ENCODE results near the gene ARHGAP24. TPM values are rescaled to one million over a fixed set of nuclear protein-coding genes. Genes with fewer than 3 reads are reported as not detected.

Gene ARHGAP24
- total RNA-seq, 1 experiment from 2014 or later = 2.1 TPM

- no peak for TF ChIP-seq E2F1 (CRISPR knock-in tag; IDR thresholded peaks at IDR 0.05)
- TF ChIP-seq USF2 (CRISPR knock-in tag; IDR thresholded peaks at IDR 0.05) = no peak
- TF ChIP-seq ZNF317 (CRISPR knock-in tag; IDR thresholded peaks at IDR 0.05; ENCODE audit: borderline replicate concordance, low read depth) = no peak
- no peak for TF ChIP-seq TEAD4 (CRISPR knock-in tag; IDR thresholded peaks at IDR 0.05)
- TF ChIP-seq ZNF423 (CRISPR knock-in tag; IDR thresholded peaks at IDR 0.05) = no peak
Observed at GRCh38 chr4:85824166-85824945, 349.4 kb downstream of the ARHGAP24 start (continued).

GRCh38 chr4:85826060-85826678 is 351.2 kb downstream of the ARHGAP24 start:
- Mint-ChIP-seq H3K36me3 (no peaks in the 10 kb centered on the region), H3K4me3 (peak overlapping the region; percentile 28), H3K9me3 (no peaks in the 10 kb centered on the region), H3K4me1 (peaks cover 64% of the 10 kb centered on the region), H3K27ac (peak overlapping the region; percentile 63), H3K27me3 (ENCODE audit: low read depth) (no peaks in the 10 kb centered on the region)
- DNase-seq (ENCODE audit: low spot score) = peak; percentile 34
- peak; percentile 89 for ATAC-seq
- ChIA-PET POLR2A (no interaction called here), CTCF (interaction anchor here (2.0 kb wide), 1 partner anchor 29 kb away, joined by 17 read pairs; no protein-coding TSS in a partner anchor)
- TF ChIP-seq ZNF317 (CRISPR knock-in tag; IDR thresholded peaks at IDR 0.05; ENCODE audit: borderline replicate concordance, low read depth) (no peak), USF2 (CRISPR knock-in tag; IDR thresholded peaks at IDR 0.05) (peak; percentile 30; the same call in 1 of the 2 replicates), ZBTB43 (CRISPR knock-in tag; IDR thresholded peaks at IDR 0.05) (no peak), MAX (CRISPR knock-in tag; IDR thresholded peaks at IDR 0.05) (peak; percentile 60; the same call in 1 of the 2 replicates), TP53 (CRISPR knock-in tag; IDR thresholded peaks at IDR 0.05) (0 out of 2 replicates have a peak, but pooled peaks have one; percentile 23), GRHL2 (CRISPR knock-in tag; IDR thresholded peaks at IDR 0.05; ENCODE audit: insufficient replicate concordance, severe bottlenecking) (no peak), FOXP4 (CRISPR knock-in tag; IDR thresholded peaks at IDR 0.05) (peak; percentile 50; the same call in 1 of the 2 replicates), ZBTB21 (CRISPR knock-in tag; IDR thresholded peaks at IDR 0.05; ENCODE audit: borderline replicate concordance) (no peak), AR (CRISPR knock-in tag; IDR thresholded peaks at IDR 0.05) (no peak), FOXK1 (CRISPR knock-in tag; IDR thresholded peaks at IDR 0.05) (0 out of 2 replicates have a peak, but pooled peaks have one; percentile 29), ETV6 (CRISPR knock-in tag; IDR thresholded peaks at IDR 0.05) (peak; percentile 54; the same call in 1 of the 2 replicates), MXD4 (CRISPR knock-in tag; IDR thresholded peaks at IDR 0.05; ENCODE audit: borderline replicate concordance) (no peak), TEAD1 (CRISPR knock-in tag; IDR thresholded peaks at IDR 0.05) (peak; percentile 51; the same call in 1 of the 2 replicates), HMGA2 (CRISPR knock-in tag; IDR thresholded peaks at IDR 0.05) (no peak), AFF4 (CRISPR knock-in tag; IDR thresholded peaks at IDR 0.05; ENCODE audit: borderline replicate concordance) (no peak)
